Endothelial cell of hepatic sinusoid (primary cell): ENCODE results near the gene DMXL1.

Source experiments
- in situ Hi-C: cut with HindIII; loops from 2 replicates; pipeline ENCODE4 v1.10.0; 2017; ENCODE audit warnings: low sequenced_read_pairs

Gene DMXL1

GRCh38 chr5:119286511-119287488, 215.9 kb downstream of the DMXL1 start:
- in situ Hi-C loops = no loop called here

- in situ Hi-C loops = no loop called here
These were observed 216.7 kb downstream of the DMXL1 start for GRCh38 chr5:119287547-119288111.

- in situ Hi-C loops = no loop called here
These were observed 217.6 kb downstream of the DMXL1 start for GRCh38 chr5:119288379-119289033.

- in situ Hi-C loops = no loop called here
These were observed 218.7 kb downstream of the DMXL1 start for GRCh38 chr5:119289438-119290044.

GRCh38 chr5:119290161-119290569, 219.3 kb downstream of the DMXL1 start:
- in situ Hi-C loops = no loop called here

GRCh38 chr5:119290607-119291006, 219.7 kb downstream of the DMXL1 start:
- in situ Hi-C loops = no loop called here

GRCh38 chr5:119291056-119291455, 220.2 kb downstream of the DMXL1 start:
- in situ Hi-C loops = no loop called here

- in situ Hi-C loops = no loop called here
These were observed 221.0 kb downstream of the DMXL1 start for GRCh38 chr5:119291877-119292276.

GRCh38 chr5:119292701-119293515, 222.0 kb downstream of the DMXL1 start:
- in situ Hi-C loops = no loop called here

GRCh38 chr5:119293516-119293829, 222.6 kb downstream of the DMXL1 start:
- in situ Hi-C loops = no loop called here
